ENCODE results near the gene SH3TC1.

Gene SH3TC1

DNA sequence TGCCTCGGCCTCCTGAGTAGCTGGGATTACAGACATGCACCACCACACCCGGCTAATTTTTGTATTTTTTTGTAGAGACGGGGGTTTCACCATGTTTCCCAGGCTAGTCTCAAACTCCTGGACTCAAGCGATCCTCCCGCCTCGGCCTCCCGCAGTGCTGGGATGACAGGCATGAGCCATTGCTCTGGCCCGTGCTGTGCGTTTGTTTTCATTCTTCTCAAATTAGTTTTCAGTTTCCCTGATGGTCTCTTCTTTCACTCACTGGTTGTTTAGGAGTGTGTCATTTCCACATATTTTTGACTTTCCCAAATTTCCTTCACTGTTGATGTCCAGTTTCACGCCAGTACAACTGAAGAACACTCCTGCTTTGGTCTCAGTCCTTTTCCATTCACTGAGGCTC lies 31.8 kb downstream of the SH3TC1 start:
- TF ChIP-seq, protein P1, sequence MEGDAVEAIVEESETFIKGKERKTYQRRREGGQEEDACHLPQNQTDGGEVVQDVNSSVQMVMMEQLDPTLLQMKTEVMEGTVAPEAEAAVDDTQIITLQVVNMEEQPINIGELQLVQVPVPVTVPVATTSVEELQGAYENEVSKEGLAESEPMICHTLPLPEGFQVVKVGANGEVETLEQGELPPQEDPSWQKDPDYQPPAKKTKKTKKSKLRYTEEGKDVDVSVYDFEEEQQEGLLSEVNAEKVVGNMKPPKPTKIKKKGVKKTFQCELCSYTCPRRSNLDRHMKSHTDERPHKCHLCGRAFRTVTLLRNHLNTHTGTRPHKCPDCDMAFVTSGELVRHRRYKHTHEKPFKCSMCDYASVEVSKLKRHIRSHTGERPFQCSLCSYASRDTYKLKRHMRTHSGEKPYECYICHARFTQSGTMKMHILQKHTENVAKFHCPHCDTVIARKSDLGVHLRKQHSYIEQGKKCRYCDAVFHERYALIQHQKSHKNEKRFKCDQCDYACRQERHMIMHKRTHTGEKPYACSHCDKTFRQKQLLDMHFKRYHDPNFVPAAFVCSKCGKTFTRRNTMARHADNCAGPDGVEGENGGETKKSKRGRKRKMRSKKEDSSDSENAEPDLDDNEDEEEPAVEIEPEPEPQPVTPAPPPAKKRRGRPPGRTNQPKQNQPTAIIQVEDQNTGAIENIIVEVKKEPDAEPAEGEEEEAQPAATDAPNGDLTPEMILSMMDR (IDR thresholded peaks at IDR 0.05; ENCODE audit: poor library complexity, severe bottlenecking): no peak
- no peaks in the 10 kb centered on the region for H3K9me3 ChIP-seq (ENCODE audit: severe bottlenecking)
- DNase-seq (ENCODE audit: low spot score): no peak
- H3K27me3 ChIP-seq (ENCODE audit: insufficient read depth, poor library complexity, severe bottlenecking): no peaks in the 10 kb centered on the region
- H3K4me1 ChIP-seq (ENCODE audit: insufficient read depth, poor library complexity, severe bottlenecking): peaks cover 5% of the 10 kb centered on the region
- H3K36me3 ChIP-seq (ENCODE audit: low read depth): peaks cover 91% of the 10 kb centered on the region
- H3K4me3 ChIP-seq (ENCODE audit: severe bottlenecking): no peak overlapping the region
- no peak for ATAC-seq (ENCODE audit: low read depth)
- no peak overlapping the region for H3K27ac ChIP-seq (ENCODE audit: poor library complexity, severe bottlenecking)

DNA sequence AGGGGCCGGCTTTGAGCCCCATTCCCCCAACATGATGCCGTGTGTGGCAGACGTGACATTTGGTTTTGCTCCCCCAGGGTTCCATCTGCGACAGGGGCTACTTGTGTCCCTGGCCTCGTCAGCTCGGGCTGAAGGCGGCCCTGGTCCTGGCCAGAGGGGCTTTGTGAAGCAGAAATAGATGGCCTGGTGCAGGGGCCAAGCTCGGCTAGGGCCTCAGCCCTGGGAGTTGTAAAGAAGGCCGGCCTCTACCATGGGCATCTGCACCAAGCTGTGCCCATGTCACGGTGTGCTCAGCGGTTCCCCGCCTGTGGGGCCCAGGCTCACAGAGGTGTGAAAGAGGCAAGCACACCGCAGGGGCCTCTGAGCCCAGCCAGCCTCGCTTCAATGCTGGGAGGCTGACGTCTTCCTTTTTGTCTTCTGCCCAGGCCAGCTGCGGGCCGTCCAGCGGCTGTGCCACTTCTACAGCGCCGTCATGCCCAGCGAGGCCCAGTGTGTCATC lies 32.5 kb downstream of the SH3TC1 start:
- no peak for DNase-seq (ENCODE audit: low spot score)
- H3K4me3 ChIP-seq (ENCODE audit: severe bottlenecking): no peak overlapping the region
- H3K4me1 ChIP-seq (ENCODE audit: insufficient read depth, poor library complexity, severe bottlenecking): peaks cover 5% of the 10 kb centered on the region
- TF ChIP-seq, protein P1 (IDR thresholded peaks at IDR 0.05; ENCODE audit: poor library complexity, severe bottlenecking): no peak
- no peaks in the 10 kb centered on the region for H3K9me3 ChIP-seq (ENCODE audit: severe bottlenecking)
- no peak overlapping the region for H3K27ac ChIP-seq (ENCODE audit: poor library complexity, severe bottlenecking)
- no peaks in the 10 kb centered on the region for H3K27me3 ChIP-seq (ENCODE audit: insufficient read depth, poor library complexity, severe bottlenecking)
- no peak for ATAC-seq (ENCODE audit: low read depth)
- peaks cover 91% of the 10 kb centered on the region for H3K36me3 ChIP-seq (ENCODE audit: low read depth)

DNA sequence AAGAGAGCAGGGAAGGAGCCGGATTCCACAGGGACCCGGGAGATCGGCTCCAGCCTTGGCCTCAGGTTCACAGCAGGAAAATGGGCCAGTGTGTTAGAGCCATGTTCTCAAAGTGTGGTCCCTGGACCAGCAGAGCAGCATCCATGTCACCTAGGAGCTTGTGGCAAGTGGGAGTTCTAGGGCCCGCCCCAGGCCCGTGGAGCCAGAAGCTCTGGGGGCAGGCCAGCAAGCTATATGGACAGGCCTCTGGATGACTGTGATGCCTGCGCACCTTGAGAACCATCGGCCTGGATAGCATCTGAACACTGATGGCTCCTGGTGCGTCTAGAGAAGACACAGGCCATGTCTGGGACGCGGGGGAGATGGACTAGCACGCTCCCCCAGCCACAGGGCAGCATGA lies 33.7 kb downstream of the SH3TC1 start:
- Histone ChIP-seq H3K4me3 (ENCODE audit: severe bottlenecking) (no peak overlapping the region), H3K36me3 (ENCODE audit: low read depth) (peaks cover 91% of the 10 kb centered on the region), H3K9me3 (ENCODE audit: severe bottlenecking) (no peaks in the 10 kb centered on the region), H3K4me1 (ENCODE audit: insufficient read depth, poor library complexity, severe bottlenecking) (peaks cover 5% of the 10 kb centered on the region), H3K27ac (ENCODE audit: poor library complexity, severe bottlenecking) (no peak overlapping the region), H3K27me3 (ENCODE audit: insufficient read depth, poor library complexity, severe bottlenecking) (no peaks in the 10 kb centered on the region)
- TF ChIP-seq, protein P1 (IDR thresholded peaks at IDR 0.05; ENCODE audit: poor library complexity, severe bottlenecking): no peak
- ATAC-seq (ENCODE audit: low read depth): no peak
- no peak for DNase-seq (ENCODE audit: low spot score)

DNA sequence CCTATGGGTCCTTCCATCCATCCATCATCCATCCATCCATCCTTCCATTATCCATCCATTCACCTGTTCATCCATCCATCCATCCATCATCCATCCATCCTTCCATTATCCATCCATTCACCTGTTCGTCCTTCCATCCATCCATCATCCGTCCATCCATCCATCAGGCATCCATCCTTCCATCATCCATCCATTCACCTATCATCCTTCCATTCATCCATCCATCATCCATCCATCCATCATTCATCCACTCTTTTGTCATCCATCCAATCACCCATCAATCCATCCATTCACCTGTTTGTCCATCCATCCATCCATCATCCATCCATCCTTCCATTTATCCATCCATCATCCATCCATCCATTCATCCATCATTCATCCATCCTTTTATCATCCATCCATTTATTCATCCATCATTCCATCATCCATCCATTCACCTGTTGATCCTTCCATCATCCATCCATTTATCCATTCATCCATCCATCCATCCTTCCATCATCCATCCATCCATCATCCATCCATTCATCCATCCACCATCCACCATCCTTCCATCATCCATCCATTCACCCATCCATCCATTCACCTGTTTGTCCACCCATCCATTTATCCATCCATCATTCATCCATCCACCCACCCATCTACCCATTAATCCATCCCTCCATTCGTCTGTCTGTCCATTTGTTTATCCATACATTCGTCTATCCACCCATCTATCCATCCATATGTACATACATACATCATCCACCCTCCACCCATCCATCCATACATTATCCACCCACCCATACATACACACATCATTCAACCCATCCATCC lies 34.8 kb downstream of the SH3TC1 start:
- DNase-seq (ENCODE audit: low spot score) (no peak), ATAC-seq (ENCODE audit: low read depth) (no peak)
- H3K27me3 ChIP-seq (ENCODE audit: insufficient read depth, poor library complexity, severe bottlenecking): no peaks in the 10 kb centered on the region
- H3K4me3 ChIP-seq (ENCODE audit: severe bottlenecking): no peak overlapping the region
- H3K36me3 ChIP-seq (ENCODE audit: low read depth): peaks cover 91% of the 10 kb centered on the region
- no peak overlapping the region for H3K27ac ChIP-seq (ENCODE audit: poor library complexity, severe bottlenecking)
- TF ChIP-seq, protein P1 (IDR thresholded peaks at IDR 0.05; ENCODE audit: poor library complexity, severe bottlenecking): no peak
- no peaks in the 10 kb centered on the region for H3K9me3 ChIP-seq (ENCODE audit: severe bottlenecking)
- no peaks in the 10 kb centered on the region for H3K4me1 ChIP-seq (ENCODE audit: insufficient read depth, poor library complexity, severe bottlenecking)

DNA sequence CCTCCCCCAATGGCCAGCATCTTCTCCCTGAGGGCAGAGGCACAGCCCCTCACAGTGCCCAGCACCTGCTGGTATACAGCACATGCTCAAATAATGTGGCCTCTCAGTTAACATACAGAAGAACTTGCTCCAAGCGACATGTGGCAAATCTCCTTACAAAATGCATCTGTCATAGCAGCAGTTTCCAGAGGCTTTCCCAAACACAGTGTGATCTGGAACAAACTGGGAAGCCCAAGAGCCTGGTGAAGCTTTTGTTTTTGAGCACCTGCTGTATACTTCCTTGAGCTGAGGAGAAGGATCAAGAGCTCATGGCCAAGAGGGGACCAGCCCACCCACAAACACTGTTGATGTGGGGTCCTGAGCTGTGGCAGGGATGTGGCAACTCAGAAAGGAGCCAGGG lies 35.6 kb downstream of the SH3TC1 start:
- ATAC-seq (ENCODE audit: low read depth) (no peak), DNase-seq (ENCODE audit: low spot score) (no peak)
- H3K9me3 ChIP-seq (ENCODE audit: severe bottlenecking): no peaks in the 10 kb centered on the region
- no peak overlapping the region for H3K4me3 ChIP-seq (ENCODE audit: severe bottlenecking)
- H3K27ac ChIP-seq (ENCODE audit: poor library complexity, severe bottlenecking): no peak overlapping the region
- H3K36me3 ChIP-seq (ENCODE audit: low read depth): peaks cover 94% of the 10 kb centered on the region
- no peaks in the 10 kb centered on the region for H3K4me1 ChIP-seq (ENCODE audit: insufficient read depth, poor library complexity, severe bottlenecking)
- TF ChIP-seq, protein P1 (IDR thresholded peaks at IDR 0.05; ENCODE audit: poor library complexity, severe bottlenecking): no peak
- no peaks in the 10 kb centered on the region for H3K27me3 ChIP-seq (ENCODE audit: insufficient read depth, poor library complexity, severe bottlenecking)

Data from RWPE2 (cell line).